Kidney (tissue), 14 donors: ENCODE data around the gene RORB. TPM values are rescaled to one million over a fixed set of nuclear protein-coding genes. Genes with fewer than 3 reads are reported as not detected.

Experiments used
- DNase-seq, 5 donors: peaks; one replicate each; pipeline ENCODE4 v3.0.0-alpha.2; 2013 to 2020
- FAIRE-seq: peaks from 2 replicates; lab custom pipeline; 2012; peaks lifted over from hg19 to GRCh38; lab: Jason Lieb, UNC
- H3K27ac ChIP-seq, 2 donors: one replicate each; pipeline ENCODE4 v1.7.0; 2013; ENCODE audit warnings: low read depth in 2 of 2, low read length in 2 of 2, inconsistent platforms in 1 of 2
- H3K27me3 ChIP-seq: one replicate; pipeline ENCODE4 v1.7.1; 2013; ENCODE audit warnings: low read length, inconsistent platforms; ENCODE audit not compliant: control insufficient read depth, insufficient read depth
- H3K36me3 ChIP-seq, 3 donors: one replicate each; pipeline versions ENCODE4 v1.7.0 to v1.7.1; 2013; ENCODE audit warnings: low read length in 3 of 3, control low read depth in 1 of 3, inconsistent platforms in 1 of 3; ENCODE audit not compliant: insufficient read depth in 3 of 3, control insufficient read depth in 2 of 3
- H3K4me1 ChIP-seq, 3 donors: one replicate each; pipeline versions ENCODE4 v1.7.0 to v1.7.1; 2013; ENCODE audit warnings: low read length in 3 of 3, inconsistent platforms in 1 of 3, low read depth in 1 of 3; ENCODE audit not compliant: control insufficient read depth in 2 of 3, insufficient read depth in 2 of 3
- H3K4me3 ChIP-seq, 3 donors: one replicate each; pipeline versions ENCODE4 v1.7.0 to v1.8.1; 2013; ENCODE audit warnings: low read length in 3 of 3, control low read depth in 1 of 3, inconsistent platforms in 1 of 3
- H3K9ac ChIP-seq, 3 donors: one replicate each; pipeline versions ENCODE4 v1.7.0 to v1.7.1; 2013; ENCODE audit warnings: low read length in 3 of 3, control low read depth in 1 of 3, inconsistent platforms in 1 of 3
- H3K9me3 ChIP-seq, 3 donors: one replicate each; pipeline versions ENCODE4 v1.7.0 to v1.7.1; 2013; ENCODE audit warnings: low read length in 3 of 3, control low read depth in 1 of 3, inconsistent platforms in 1 of 3; ENCODE audit not compliant: control insufficient read depth in 2 of 3, insufficient read depth in 1 of 3
- intact Hi-C: fragments of 100-400 bp; cut with DNase I; formaldehyde crosslinking; loops from one replicate; pipeline ENCODE4 v1.11.1; 2022
- polyA plus RNA-seq: library from polyadenylated mRNA; stranded (reverse); fragments of 350-450 nt; fragmentation: Illumina TruSeq; extraction: RNeasy Lipid Tissue Mini Kit (QIAGEN cat#74804); gene quantifications from one replicate; pipeline ENCODE4 v1.2.3, GENCODE V29; 2014; ENCODE audit warnings: low read depth, low replicate concordance; ENCODE audit not compliant: insufficient read depth
- total RNA-seq: library from RNA; stranded (reverse); fragmentation: NEBNext Ultra II Directional; extraction: Animal tissue kit (Norgen Biotek cat#: 25700); gene quantifications from one replicate; pipeline ENCODE4 v1.2.1, GENCODE V29; 2021
- TF ChIP-seq, protein P1 (sequence below): IDR thresholded peaks from 3 replicates; pipeline ENCODE4 v1.5.1; 2012; ENCODE audit warnings: mild to moderate bottlenecking, moderate library complexity, borderline replicate concordance; ENCODE audit not compliant: insufficient read depth; ENCODE audit errors: extremely low read depth
- donor health status: control.
- donor health status: control.
- donor health status: control.
- donor health status: control.
- donor health status: control.
- donor health status: DM: yes; HTN: yes; CAD: no.
- donor health status: Normal renal cell carcinoma (clear cell type).

Gene RORB
- total and polyA plus RNA-seq, 2 donors from 2014 or later, result 0.11 to 0.41 TPM

DNA sequence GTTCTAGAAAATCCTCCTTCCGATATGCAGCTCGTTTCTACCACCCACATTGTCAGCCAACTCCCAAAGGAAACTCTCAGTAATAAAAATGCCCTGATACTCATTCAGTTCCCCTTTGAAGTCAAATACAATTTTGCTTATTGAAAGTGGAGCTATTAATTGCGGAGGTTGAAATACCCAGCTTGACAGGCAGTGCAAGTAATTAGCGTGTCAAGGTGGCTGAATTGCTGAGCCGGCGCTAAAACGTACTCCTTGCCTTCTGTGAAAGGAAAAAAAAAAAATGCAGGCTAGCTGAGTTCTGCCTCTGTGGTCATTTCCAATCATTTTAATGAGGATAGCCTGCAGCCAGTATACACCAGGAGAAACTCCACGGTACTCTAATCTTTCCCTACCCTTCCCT, 165.5 kb downstream of the RORB start:
- TF ChIP-seq, protein P1, sequence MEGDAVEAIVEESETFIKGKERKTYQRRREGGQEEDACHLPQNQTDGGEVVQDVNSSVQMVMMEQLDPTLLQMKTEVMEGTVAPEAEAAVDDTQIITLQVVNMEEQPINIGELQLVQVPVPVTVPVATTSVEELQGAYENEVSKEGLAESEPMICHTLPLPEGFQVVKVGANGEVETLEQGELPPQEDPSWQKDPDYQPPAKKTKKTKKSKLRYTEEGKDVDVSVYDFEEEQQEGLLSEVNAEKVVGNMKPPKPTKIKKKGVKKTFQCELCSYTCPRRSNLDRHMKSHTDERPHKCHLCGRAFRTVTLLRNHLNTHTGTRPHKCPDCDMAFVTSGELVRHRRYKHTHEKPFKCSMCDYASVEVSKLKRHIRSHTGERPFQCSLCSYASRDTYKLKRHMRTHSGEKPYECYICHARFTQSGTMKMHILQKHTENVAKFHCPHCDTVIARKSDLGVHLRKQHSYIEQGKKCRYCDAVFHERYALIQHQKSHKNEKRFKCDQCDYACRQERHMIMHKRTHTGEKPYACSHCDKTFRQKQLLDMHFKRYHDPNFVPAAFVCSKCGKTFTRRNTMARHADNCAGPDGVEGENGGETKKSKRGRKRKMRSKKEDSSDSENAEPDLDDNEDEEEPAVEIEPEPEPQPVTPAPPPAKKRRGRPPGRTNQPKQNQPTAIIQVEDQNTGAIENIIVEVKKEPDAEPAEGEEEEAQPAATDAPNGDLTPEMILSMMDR, result no peak
- no peak overlapping the region for H3K4me3 ChIP-seq
- no peaks in the 10 kb centered on the region for H3K4me1 ChIP-seq
- H3K36me3 ChIP-seq, result no peaks in the 10 kb centered on the region
- FAIRE-seq, result no peak
- intact Hi-C loops, result loop anchor here (5.0 kb wide), 1 partner anchor 50 kb away; no protein-coding TSS in a partner anchor
- no peak overlapping the region for H3K27ac ChIP-seq
- no peak overlapping the region for H3K9ac ChIP-seq
- no peak for DNase-seq
- no peaks in the 10 kb centered on the region for H3K9me3 ChIP-seq
- H3K27me3 ChIP-seq, result no peaks in the 10 kb centered on the region

- DNase-seq (no peak), FAIRE-seq (no peak)
- no peak overlapping the region for H3K9ac ChIP-seq
- TF ChIP-seq, protein P1, result no peak
- no peaks in the 10 kb centered on the region for H3K27me3 ChIP-seq
- H3K36me3 ChIP-seq, result no peaks in the 10 kb centered on the region
- no peak overlapping the region for H3K27ac ChIP-seq
- no peaks in the 10 kb centered on the region for H3K4me1 ChIP-seq
- intact Hi-C loops, result loop anchor here (5.0 kb wide), 1 partner anchor 51 kb away; no protein-coding TSS in a partner anchor
- H3K4me3 ChIP-seq, result no peak overlapping the region
- no peaks in the 10 kb centered on the region for H3K9me3 ChIP-seq
These were observed 166.3 kb downstream of the RORB start for GRCh38 chr9:74663439-74663838.

GRCh38 chr9:74666625-74667316, 169.6 kb downstream of the RORB start:
- no peak overlapping the region for H3K27ac ChIP-seq
- no peaks in the 10 kb centered on the region for H3K36me3 ChIP-seq
- intact Hi-C loops, result no loop called here
- no peaks in the 10 kb centered on the region for H3K27me3 ChIP-seq
- no peak overlapping the region for H3K4me3 ChIP-seq
- H3K9me3 ChIP-seq, result no peaks in the 10 kb centered on the region
- no peak for FAIRE-seq
- no peak overlapping the region for H3K9ac ChIP-seq
- TF ChIP-seq, protein P1, result no peak
- H3K4me1 ChIP-seq, result no peaks in the 10 kb centered on the region
- DNase-seq, result no peak
